GM12878 (cell line): ENCODE results near the gene STX12. TPM values are rescaled to one million over a fixed set of nuclear protein-coding genes. Genes with fewer than 3 reads are reported as not detected.

ENCODE experiments used
- HDAC6 ChIP-seq: fragments of 200-600 bp; sonication (generic); IDR thresholded peaks from one replicate; pipeline ENCODE4 v1.8.0; 2017; ENCODE audit warnings: antibody characterized with exemption; ENCODE audit not compliant: unreplicated experiment
- NFXL1 ChIP-seq: fragments of 450-650 bp; IDR thresholded peaks from 2 replicates; pipeline ENCODE4 v1.6.1; 2017; ENCODE audit warnings: antibody characterized with exemption, mild to moderate bottlenecking, borderline replicate concordance
- TCF12 ChIP-seq: IDR thresholded peaks from 2 replicates; pipeline ENCODE4 v1.6.1; 2011; ENCODE audit warnings: low read depth, mild to moderate bottlenecking, low read length
- USF1 ChIP-seq: IDR thresholded peaks from 2 replicates; pipeline ENCODE4 v1.6.1; 2011; ENCODE audit warnings: borderline replicate concordance, low read depth, mild to moderate bottlenecking, moderate library complexity, mixed read lengths, low read length; ENCODE audit not compliant: insufficient read depth; ENCODE audit errors: extremely low read length
- ZNF687 ChIP-seq: fragments of 450-650 bp; IDR thresholded peaks from 2 replicates; pipeline ENCODE4 v1.6.1; 2017; ENCODE audit warnings: mild to moderate bottlenecking, moderate library complexity
- polyA plus RNA-seq, 11 experiments: library from polyadenylated mRNA; depleted of rRNA in 4 of 11; unstranded in 6 of 11; stranded (reverse) in 5 of 11; fragments of >200 nt; fragmentation: Nextera tagmentation in 4 of 11; fragmentation: Illumina TruSeq in 1 of 11; extraction: Ambion mirVana in 4 of 11; extraction: Trizol in 1 of 11; gene quantifications; 1 replicate in 1 of 11; 2 replicates in 10 of 11; pipeline versions ENCODE4 v1.2.1 to v1.2.3, GENCODE V29; 2011 to 2016; ENCODE audit warnings: inconsistent platforms in 2 of 11, missing spikeins in 2 of 11, low read depth in 1 of 11
- total RNA-seq, 4 experiments: library from RNA; depleted of rRNA in 3 of 4; stranded (reverse); fragments of >200 nt in 3 of 4; fragmentation: Illumina TruSeq in 1 of 4; extraction: Trizol in 1 of 4; gene quantifications; 2 replicates each; pipeline versions ENCODE4 v1.2.1 to v1.2.3, GENCODE V29; 2013 to 2021

STX12 gene
- total and polyA plus RNA-seq, 10 of the 15 experiments (the other 5 are each of a cell fraction or from before 2014, with no cell fraction given), result 20.2 to 35.0 (median 28.1) TPM

- TF ChIP-seq NFXL1 (no peak), HDAC6 (no peak), TCF12 (0 out of 2 replicates have a peak, but pooled peaks have one; percentile 27), ZNF687 (peak; percentile 53), USF1 (peak; percentile 72)
Observed at GRCh38 chr1:27725374-27726172, 47.4 kb upstream of the STX12 start, which contains the start of gene FAM76A (continued).
